ENCODE measurements around the gene BACH2. TPM values are rescaled to one million over a fixed set of nuclear protein-coding genes. Genes with fewer than 3 reads are reported as not detected.

Gene BACH2
- total and polyA plus RNA-seq, 12 donors, result 0.16 to 4.7 (median 2.4) TPM

- ATAC-seq, result no peak
- peaks cover 0 to 46% (median 27%) of the 10 kb centered on the region in 9 donors for H3K4me1 ChIP-seq
- no peaks in the 10 kb centered on the region for H3K9me3 ChIP-seq
- DNase-seq, result no peak
- H3K27me3 ChIP-seq, result no peaks in the 10 kb centered on the region
- peaks cover 0 to 2% (median 0%) of the 10 kb centered on the region in 9 donors for H3K36me3 ChIP-seq
- H3K27ac ChIP-seq, result no peak overlapping the region
- no peak for TF ChIP-seq CTCF (IDR thresholded peaks at IDR 0.05)
- no peak overlapping the region for H3K4me3 ChIP-seq
- intact Hi-C loops (cut with DNase I), result no loop called here
- 89 to 96% methylated on average over 5 of the region's 5 CpGs for WGBS, 2 donors
Measured at GRCh38 chr6:90000864-90001731, 295.5 kb downstream of the BACH2 start.

- WGBS, 2 donors, result 72 to 78% methylated on average over 8 of the region's 8 CpGs
- ATAC-seq (peak in 7 of 8 donors; percentile 53 to 82 (median 66)), DNase-seq (peak in 1 of 2 donors; percentile 11)
- no peaks in the 10 kb centered on the region for H3K9me3 ChIP-seq
- H3K27ac ChIP-seq, result peak overlapping the region in 1 of 10 donors; percentile 4
- intact Hi-C loops (cut with DNase I), result no loop called here
- TF ChIP-seq CTCF (IDR thresholded peaks at IDR 0.05), result peak in 1 of 9 donors; percentile 21
- peaks cover 0 to 46% (median 27%) of the 10 kb centered on the region in 9 donors for H3K4me1 ChIP-seq
- no peak overlapping the region for H3K4me3 ChIP-seq
- H3K36me3 ChIP-seq, result no peaks in the 10 kb centered on the region
- H3K27me3 ChIP-seq, result no peaks in the 10 kb centered on the region
Measured at GRCh38 chr6:89999945-90000825, 296.5 kb downstream of the BACH2 start.

- intact Hi-C loops (cut with DNase I), result no loop called here
- TF ChIP-seq CTCF (IDR thresholded peaks at IDR 0.05), result no peak
- 24 to 29% methylated on average over 4 of the region's 4 CpGs for WGBS, 2 donors
- H3K36me3 ChIP-seq, result no peaks in the 10 kb centered on the region
- H3K4me3 ChIP-seq, result no peak overlapping the region
- ATAC-seq, result peak; percentile 54 to 87 (median 80)
- H3K4me1 ChIP-seq, result peaks cover 0 to 46% (median 27%) of the 10 kb centered on the region in 9 donors
- no peaks in the 10 kb centered on the region for H3K9me3 ChIP-seq
- peak overlapping the region in 2 of 10 donors; percentile 15 to 23 for H3K27ac ChIP-seq
- no peaks in the 10 kb centered on the region for H3K27me3 ChIP-seq
- DNase-seq, result peak; percentile 48 to 55
Measured at GRCh38 chr6:89999154-89999553, 297.5 kb downstream of the BACH2 start.

All from heart right ventricle (tissue), 16 donors.